Epithelial cell of proximal tubule (primary cell): ENCODE data around the gene STX3. TPM values are rescaled to one million over a fixed set of nuclear protein-coding genes. Genes with fewer than 3 reads are reported as not detected.

Source experiments
- DNase-seq: peaks from one replicate; pipeline ENCODE4 v3.0.0-alpha.2; 2011; ENCODE audit warnings: low read depth
- H3K4me3 ChIP-seq: 2 replicates; pipeline ENCODE4 v1.5.1; 2011; ENCODE audit warnings: low read depth, mild to moderate bottlenecking, low read length
- total RNA-seq: library from RNA; depleted of rRNA; stranded (reverse); fragments of >200 nt; gene quantifications from 2 replicates; pipeline ENCODE4 v1.2.3, GENCODE V29; 2015
- TF ChIP-seq, protein P1 (sequence below): conservative IDR thresholded peaks from 2 replicates; pipeline ENCODE4 v1.5.1; 2012; ENCODE audit warnings: low read depth, mild to moderate bottlenecking, low read length

STX3 gene
- total RNA-seq, 1 donor from 2014 or later: 45.0 TPM

DNA sequence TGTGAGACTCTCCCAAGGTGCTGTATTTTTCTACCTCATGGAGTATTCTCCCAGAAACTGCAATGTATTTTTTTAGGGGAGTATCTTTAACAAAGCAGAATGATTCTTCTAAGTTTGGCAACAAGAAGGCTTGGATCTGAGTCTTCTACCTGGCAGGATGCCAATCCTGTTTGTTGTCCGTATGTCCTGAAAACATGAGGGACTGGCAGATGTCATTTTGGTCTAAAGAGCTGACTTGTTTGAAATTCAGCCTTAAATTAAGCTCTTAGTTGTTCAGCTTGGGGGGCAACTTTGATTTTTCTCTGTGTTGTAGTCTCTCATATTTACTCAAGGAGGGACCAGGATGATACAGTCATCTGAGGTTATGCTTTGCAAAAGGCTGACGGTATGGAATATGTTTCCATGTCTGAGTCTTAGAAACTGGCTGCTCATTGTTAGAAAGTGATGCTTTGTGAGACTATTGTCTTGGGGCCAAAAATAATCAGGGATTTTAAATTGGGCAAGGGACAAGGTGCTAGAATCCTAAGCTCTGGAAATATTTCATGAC lies 46.1 kb downstream of the STX3 start:
- no peak overlapping the region for H3K4me3 ChIP-seq
- DNase-seq: no peak
- TF ChIP-seq, protein P1, sequence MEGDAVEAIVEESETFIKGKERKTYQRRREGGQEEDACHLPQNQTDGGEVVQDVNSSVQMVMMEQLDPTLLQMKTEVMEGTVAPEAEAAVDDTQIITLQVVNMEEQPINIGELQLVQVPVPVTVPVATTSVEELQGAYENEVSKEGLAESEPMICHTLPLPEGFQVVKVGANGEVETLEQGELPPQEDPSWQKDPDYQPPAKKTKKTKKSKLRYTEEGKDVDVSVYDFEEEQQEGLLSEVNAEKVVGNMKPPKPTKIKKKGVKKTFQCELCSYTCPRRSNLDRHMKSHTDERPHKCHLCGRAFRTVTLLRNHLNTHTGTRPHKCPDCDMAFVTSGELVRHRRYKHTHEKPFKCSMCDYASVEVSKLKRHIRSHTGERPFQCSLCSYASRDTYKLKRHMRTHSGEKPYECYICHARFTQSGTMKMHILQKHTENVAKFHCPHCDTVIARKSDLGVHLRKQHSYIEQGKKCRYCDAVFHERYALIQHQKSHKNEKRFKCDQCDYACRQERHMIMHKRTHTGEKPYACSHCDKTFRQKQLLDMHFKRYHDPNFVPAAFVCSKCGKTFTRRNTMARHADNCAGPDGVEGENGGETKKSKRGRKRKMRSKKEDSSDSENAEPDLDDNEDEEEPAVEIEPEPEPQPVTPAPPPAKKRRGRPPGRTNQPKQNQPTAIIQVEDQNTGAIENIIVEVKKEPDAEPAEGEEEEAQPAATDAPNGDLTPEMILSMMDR: no peak

DNA sequence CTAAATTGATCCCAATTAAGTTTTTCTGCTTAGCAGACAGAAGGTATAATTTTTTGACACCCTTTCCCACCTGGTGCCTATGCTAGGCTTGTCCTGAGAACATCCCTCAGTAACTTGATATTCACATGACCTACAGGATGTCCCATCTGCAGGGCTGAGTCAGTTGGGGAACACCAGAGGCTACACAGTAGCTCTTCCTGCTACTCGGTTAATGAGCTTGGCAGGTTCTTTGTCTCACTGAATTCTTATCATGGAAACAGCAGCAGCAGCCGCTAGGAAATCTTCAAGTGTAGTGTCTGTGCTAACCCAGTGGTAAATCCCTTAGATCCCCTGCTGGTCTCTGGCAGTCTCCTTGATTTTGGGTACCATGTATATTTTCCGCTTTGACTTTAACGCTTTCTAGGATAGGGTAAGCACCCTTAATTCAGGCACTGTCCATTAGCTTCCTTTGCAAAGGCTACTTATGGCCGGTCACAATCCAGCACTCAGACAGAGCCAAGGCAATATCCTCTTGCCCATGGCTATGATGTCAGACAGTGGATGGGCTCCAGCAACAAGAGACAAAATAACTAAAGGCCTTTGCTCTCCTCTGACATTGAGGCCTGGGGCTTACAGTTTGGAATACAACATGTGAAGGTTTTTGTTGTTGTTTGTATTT lies 46.9 kb downstream of the STX3 start:
- no peak for DNase-seq
- no peak overlapping the region for H3K4me3 ChIP-seq
- TF ChIP-seq, protein P1: no peak

DNA sequence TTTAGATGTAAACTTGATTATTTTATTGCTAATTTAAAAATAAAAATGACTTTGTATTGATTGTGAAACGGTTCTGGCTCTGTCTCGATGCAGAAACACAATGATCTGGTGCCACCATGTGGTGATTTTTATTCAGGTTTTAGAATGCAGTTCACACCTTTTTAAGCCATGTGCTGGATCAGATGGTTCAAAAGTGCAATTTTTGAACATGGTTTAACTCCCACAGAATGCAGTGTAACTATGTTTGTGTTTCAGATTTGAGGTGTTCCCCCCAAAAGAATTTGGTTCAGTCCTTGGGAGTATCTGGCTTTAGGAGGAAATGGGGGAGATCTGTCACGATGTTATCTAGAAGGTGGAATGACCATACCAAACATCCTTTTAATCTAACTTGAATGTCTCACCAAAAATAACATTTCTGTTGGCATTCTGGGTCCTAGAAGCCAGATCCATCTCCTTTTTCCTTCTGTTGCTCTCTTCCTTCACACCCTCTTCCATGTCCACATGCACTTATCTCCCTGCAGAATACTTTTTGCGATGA lies 47.5 kb downstream of the STX3 start:
- DNase-seq: no peak
- no peak overlapping the region for H3K4me3 ChIP-seq
- TF ChIP-seq, protein P1: peak; percentile 65

DNA sequence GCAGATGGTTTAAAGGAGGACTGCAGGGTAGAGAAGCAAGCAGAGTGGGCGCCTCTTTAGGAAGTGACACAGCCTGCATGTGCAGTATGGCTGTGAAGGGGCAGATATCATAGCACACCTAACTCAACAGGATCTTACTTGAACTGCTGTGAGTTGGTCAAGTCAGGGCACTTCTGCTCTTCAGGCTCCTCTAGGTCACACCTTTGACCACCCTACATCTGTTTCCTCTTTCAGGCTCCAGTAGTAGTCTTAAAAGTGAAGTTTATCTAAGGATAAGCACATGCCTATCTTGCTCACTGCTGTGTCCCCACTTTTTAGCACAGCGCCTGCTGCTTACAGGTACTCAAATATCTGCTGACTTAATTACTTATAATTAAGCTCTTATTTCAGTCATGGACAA lies 48.9 kb downstream of the STX3 start:
- TF ChIP-seq, protein P1: no peak
- H3K4me3 ChIP-seq: no peak overlapping the region
- no peak for DNase-seq

DNA sequence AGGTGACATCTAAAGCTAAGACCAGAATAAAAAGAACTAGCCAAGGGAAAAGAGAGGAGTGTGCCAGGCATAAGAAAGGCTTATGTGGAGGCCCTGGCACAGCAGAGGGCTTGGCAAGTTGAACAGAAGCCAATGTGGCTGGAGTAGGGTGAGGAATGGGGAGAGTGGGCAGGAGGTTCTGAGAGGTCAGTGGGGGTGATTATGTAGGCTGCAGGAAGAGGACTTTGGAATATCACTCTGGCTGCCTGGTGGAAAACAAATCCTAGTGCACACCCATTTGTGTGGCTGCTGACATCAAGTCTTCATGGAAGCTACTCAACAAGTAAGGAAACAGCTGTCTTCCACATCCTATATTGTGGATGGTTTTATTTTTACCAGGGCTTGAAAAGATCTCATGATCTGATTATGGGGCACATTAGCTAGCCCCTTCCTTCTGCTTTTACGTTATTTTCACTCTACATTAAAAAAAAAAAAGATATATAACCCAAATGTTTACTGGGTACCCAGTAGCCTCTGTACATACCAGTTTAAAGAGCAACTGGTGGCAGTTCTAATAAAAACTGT lies 52.0 kb downstream of the STX3 start:
- DNase-seq: no peak
- TF ChIP-seq, protein P1: no peak
- no peak overlapping the region for H3K4me3 ChIP-seq

DNA sequence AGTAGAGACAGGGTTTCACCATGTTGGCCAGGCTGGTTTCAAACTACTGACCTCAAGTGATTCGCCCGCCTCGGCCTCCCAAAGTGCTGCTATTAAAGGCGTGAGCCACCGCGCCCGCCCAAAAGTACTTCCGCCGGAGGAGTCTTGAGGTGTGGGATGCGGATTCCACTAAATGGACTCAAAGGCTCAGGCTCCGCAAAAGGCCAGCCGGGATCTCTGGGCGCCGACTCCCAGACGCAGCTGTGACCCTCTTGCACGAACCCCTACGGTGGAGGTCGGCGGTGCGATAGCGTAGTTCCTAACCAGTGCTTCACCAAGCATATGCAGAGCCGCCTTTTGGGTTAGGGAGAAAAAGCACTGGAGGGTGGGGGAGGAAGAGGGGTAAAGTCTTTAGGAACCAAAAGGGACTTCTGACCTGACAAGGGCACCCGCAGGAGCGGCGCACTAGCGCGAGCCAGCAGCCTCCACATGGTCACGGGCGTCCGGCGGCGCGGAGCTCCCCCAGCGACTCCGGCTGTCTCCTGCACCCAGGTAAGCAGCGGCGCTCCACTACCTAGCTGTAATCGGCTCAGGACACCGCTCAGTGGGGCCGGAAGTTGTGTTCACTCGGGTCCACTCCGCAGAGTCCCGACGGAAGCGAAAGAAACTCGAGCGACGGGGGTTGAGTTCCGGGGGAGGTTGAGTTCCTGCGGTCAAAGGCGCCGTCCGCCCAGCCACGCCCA lies 55.2 kb downstream of the STX3 start, which contains the start of gene MRPL16:
MRPL16 (minus strand) TSS at position 590 of the 722 bp plus-strand sequence; CDS start at position 470, 120 bp downstream.
- peak; percentile 44 for DNase-seq
- H3K4me3 ChIP-seq: peak within 1 kb of the TSS; percentile 97
- TF ChIP-seq, protein P1: peak; percentile 27
